IMR-90 (cell line): ENCODE measurements around the gene CTNND2. TPM values are rescaled to one million over a fixed set of nuclear protein-coding genes. Genes with fewer than 3 reads are reported as not detected.

Source experiments
- ATAC-seq: fragments of 200-7000 bp; cut with Tn5 transposase; 2 replicates; pipeline ENCODE4 v1.9.1; 2020; ENCODE audit warnings: low read depth, mild to moderate bottlenecking, moderate library complexity
- BruUV-seq: library from RNA; stranded (reverse); fragments of 400-500 nt; replicated peaks from 2 replicates; lab custom pipeline; 2021; lab: Mats Ljungman, UMichigan
- CTCF ChIA-PET: fragments of 300-600 bp; formaldehyde crosslinking; extraction: SDS; loops from one replicate; lab custom pipeline; 2021; ENCODE audit warnings: antibody characterized with exemption; lab: Yijun Ruan, JAX
- POLR2A ChIA-PET: fragments of 300-600 bp; sonication (Branson Sonifier 250); formaldehyde crosslinking; loops from one replicate; lab custom pipeline; 2022; ENCODE audit warnings: antibody characterized with exemption; ENCODE audit not compliant: unreplicated experiment; lab: Charles Lee
- DNase-seq: peaks from one replicate; pipeline ENCODE4 v3.0.0; 2013
- H2AFZ ChIP-seq: replicated peaks from 2 replicates; pipeline ENCODE3; 2013; ENCODE audit warnings: low read length, mild to moderate bottlenecking; ENCODE audit not compliant: poor library complexity
- H2AK5ac ChIP-seq: 2 replicates; pipeline ENCODE4 v1.6.1; 2013; ENCODE audit warnings: low read depth, low read length, inconsistent platforms
- H2AK9ac ChIP-seq: replicated peaks from 2 replicates; pipeline ENCODE3; 2013; ENCODE audit warnings: mild to moderate bottlenecking, low read depth, low read length, moderate library complexity; ENCODE audit not compliant: poor library complexity
- H2BK120ac ChIP-seq: 2 replicates; pipeline ENCODE4 v1.6.1; 2013; ENCODE audit warnings: low read depth, low read length, inconsistent platforms
- H2BK15ac ChIP-seq: 3 replicates; pipeline ENCODE4 v1.6.1; 2013; ENCODE audit warnings: low read depth, low read length, inconsistent platforms
- H2BK20ac ChIP-seq: 2 replicates; pipeline ENCODE4 v1.6.1; 2013; ENCODE audit warnings: low read depth, mild to moderate bottlenecking, inconsistent platforms, low read length, moderate library complexity
- H2BK5ac ChIP-seq: 2 replicates; pipeline ENCODE4 v1.6.1; 2013; ENCODE audit warnings: mild to moderate bottlenecking, low read depth, low read length, inconsistent platforms; ENCODE audit not compliant: poor library complexity, severe bottlenecking
- H3K14ac ChIP-seq: replicated peaks from 2 replicates; pipeline ENCODE4 v1.6.1; 2013; ENCODE audit warnings: low read depth, low read length, inconsistent platforms
- H3K18ac ChIP-seq: 2 replicates; pipeline ENCODE4 v1.6.1; 2013; ENCODE audit warnings: low read depth, low read length, control low read depth
- H3K23ac ChIP-seq: 2 replicates; pipeline ENCODE4 v1.6.1; 2013; ENCODE audit warnings: low read depth, low read length, inconsistent platforms
- H3K27ac ChIP-seq: 2 replicates; pipeline ENCODE4 v1.5.1; 2013; ENCODE audit warnings: mild to moderate bottlenecking, control low read depth, low read length; ENCODE audit not compliant: insufficient read depth
- H3K27me3 ChIP-seq: 2 replicates; pipeline ENCODE4 v1.6.1; 2013; ENCODE audit warnings: low read length; ENCODE audit not compliant: control insufficient read depth, insufficient read depth
- H3K36me3 ChIP-seq: 2 replicates; pipeline ENCODE4 v1.6.1; 2013; ENCODE audit warnings: low read length, mixed read lengths; ENCODE audit not compliant: control insufficient read depth, insufficient read depth
- H3K4ac ChIP-seq: 2 replicates; pipeline ENCODE4 v1.6.1; 2013; ENCODE audit warnings: low read depth, low read length, inconsistent platforms
- H3K4me1 ChIP-seq: 2 replicates; pipeline ENCODE4 v1.6.1; 2013; ENCODE audit warnings: low read length, mixed read lengths; ENCODE audit not compliant: control insufficient read depth, insufficient read depth
- H3K4me2 ChIP-seq: 2 replicates; pipeline ENCODE4 v1.6.1; 2013; ENCODE audit warnings: low read depth, mild to moderate bottlenecking, control low read depth, low read length, moderate library complexity
- H3K4me3 ChIP-seq: 2 replicates; pipeline ENCODE4 v1.5.1; 2013; ENCODE audit warnings: low read depth, mild to moderate bottlenecking, control low read depth, low read length, moderate library complexity; ENCODE audit not compliant: insufficient read depth
- H3K56ac ChIP-seq: 2 replicates; pipeline ENCODE4 v1.6.1; 2013; ENCODE audit warnings: low read length, inconsistent platforms; ENCODE audit not compliant: insufficient read depth; ENCODE audit errors: extremely low read depth
- H3K79me1 ChIP-seq, 2 experiments: 2 replicates each; pipeline ENCODE4 v1.6.1; 2013; ENCODE audit warnings: low read length in 2 of 2, inconsistent platforms in 1 of 2, low read depth in 1 of 2
- H3K9ac ChIP-seq: 2 replicates; pipeline ENCODE4 v1.6.1; 2013; ENCODE audit warnings: low read depth, low read length, control low read depth
- H3K9me1 ChIP-seq: 2 replicates; pipeline ENCODE4 v1.6.1; 2013; ENCODE audit warnings: low read length, inconsistent platforms; ENCODE audit not compliant: insufficient read depth
- H3K9me3 ChIP-seq: 2 replicates; pipeline ENCODE4 v1.6.1; 2013; ENCODE audit warnings: low read length; ENCODE audit not compliant: control insufficient read depth, insufficient read depth
- H4K20me1 ChIP-seq: 2 replicates; pipeline ENCODE4 v1.6.1; 2013; ENCODE audit warnings: low read length, inconsistent platforms; ENCODE audit not compliant: insufficient read depth
- H4K5ac ChIP-seq: 2 replicates; pipeline ENCODE4 v1.6.1; 2013; ENCODE audit warnings: mild to moderate bottlenecking, low read depth, low read length, control low read depth
- H4K8ac ChIP-seq, 2 experiments: 2 replicates each; pipeline ENCODE4 v1.6.1; 2013; ENCODE audit warnings: low read depth in 2 of 2, low read length in 2 of 2, control low read depth in 1 of 2, inconsistent platforms in 1 of 2
- H4K91ac ChIP-seq: 2 replicates; pipeline ENCODE4 v1.6.1; 2013; ENCODE audit warnings: low read depth, low read length, inconsistent platforms; ENCODE audit not compliant: insufficient read depth
- BHLHE40 ChIP-seq: fragments of 150-350 bp; IDR thresholded peaks from 2 replicates; pipeline ENCODE4 v1.6.1; 2016; ENCODE audit warnings: mild to moderate bottlenecking, low read depth, low read length
- CEBPB ChIP-seq: IDR thresholded peaks from 2 replicates; pipeline ENCODE4 v1.6.1; 2012; ENCODE audit warnings: low read depth, low read length, improper control_type of control experiment
- CHD1 ChIP-seq: IDR thresholded peaks from 2 replicates; pipeline ENCODE4 v1.6.1; 2012; ENCODE audit warnings: low read depth, low read length, improper control_type of control experiment
- FOS ChIP-seq: fragments of 150-350 bp; IDR thresholded peaks from 2 replicates; pipeline ENCODE4 v1.6.1; 2016; ENCODE audit warnings: low read depth, low read length
- MAFK ChIP-seq: IDR thresholded peaks from 2 replicates; pipeline ENCODE4 v1.6.1; 2012; ENCODE audit warnings: low read depth, low read length, improper control_type of control experiment
- MAZ ChIP-seq: IDR thresholded peaks from 2 replicates; pipeline ENCODE4 v1.6.1; 2012; ENCODE audit warnings: low read depth, mild to moderate bottlenecking, low read length, improper control_type of control experiment, moderate library complexity, borderline replicate concordance
- MXI1 ChIP-seq: IDR thresholded peaks from 2 replicates; pipeline ENCODE4 v1.6.1; 2012; ENCODE audit warnings: low read depth, mild to moderate bottlenecking, low read length, moderate library complexity, borderline replicate concordance
- NFE2L2 ChIP-seq: fragments of 150-350 bp; IDR thresholded peaks from 2 replicates; pipeline ENCODE4 v1.6.1; 2016; ENCODE audit warnings: low read depth, mild to moderate bottlenecking, low read length
- POLR2A ChIP-seq: IDR thresholded peaks from 2 replicates; pipeline ENCODE4 v1.6.1; 2012; ENCODE audit warnings: mild to moderate bottlenecking, low read depth, low read length
- RAD21 ChIP-seq: IDR thresholded peaks from 2 replicates; pipeline ENCODE4 v1.6.1; 2012; ENCODE audit warnings: low read length, improper control_type of control experiment
- RCOR1 ChIP-seq: IDR thresholded peaks from 2 replicates; pipeline ENCODE4 v1.6.1; 2012; ENCODE audit warnings: mild to moderate bottlenecking, low read length, improper control_type of control experiment; ENCODE audit not compliant: insufficient replicate concordance
- RFX5 ChIP-seq: IDR thresholded peaks from 2 replicates; pipeline ENCODE4 v1.8.0; 2012; ENCODE audit warnings: low read depth, mild to moderate bottlenecking, low read length, moderate library complexity
- SMC3 ChIP-seq: fragments of 150-350 bp; IDR thresholded peaks from 2 replicates; pipeline ENCODE4 v1.6.1; 2016; ENCODE audit warnings: low read depth, mild to moderate bottlenecking, antibody characterized with exemption, low read length, moderate library complexity
- WGBS, 2 experiments: methylation state at CpG; one replicate each; pipeline versions ENCODE4 v1.1.5 to v1.1.7; 2013; ENCODE audit warnings: missing lambda C conversion rate in 2 of 2; ENCODE audit not compliant: insufficient read length in 1 of 2; ENCODE audit errors: extremely low coverage in 2 of 2; 5-methylcytosine and 5-hydroxymethylcytosine counted together
- dilution Hi-C: fragments of 300-500 bp; cut with HindIII; formaldehyde crosslinking; loops from one replicate; pipeline ENCODE4 v1.14.3; 2018; ENCODE audit warnings: low sequenced_read_pairs; ENCODE audit not compliant: unreplicated experiment
- in situ Hi-C: fragments of 300-500 bp; cut with MboI; formaldehyde crosslinking; loops from 3 replicates; pipeline ENCODE4 v1.14.3; 2019; ENCODE audit warnings: low sequenced_read_pairs, inconsistent platforms, mixed read lengths
- intact Hi-C: fragments of 100-400 bp; cut with micrococcal nuclease; formaldehyde crosslinking; loops from 2 replicates; pipeline ENCODE4 v1.10.0; 2022
- polyA plus RNA-seq, 3 experiments: library from polyadenylated mRNA; depleted of rRNA; stranded (reverse); fragments of >200 nt; gene quantifications; 2 replicates each; pipeline ENCODE4 v1.2.3, GENCODE V29; 2012; ENCODE audit warnings: low replicate concordance in 1 of 3
- total RNA-seq: library from RNA; depleted of rRNA; stranded (reverse); fragments of >200 nt; gene quantifications from 2 replicates; pipeline ENCODE4 v1.2.3, GENCODE V29; 2012
- TF ChIP-seq, protein P1 (sequence below): fragments of 150-350 bp; IDR thresholded peaks from 2 replicates; pipeline ENCODE4 v1.6.1; 2017; ENCODE audit warnings: mild to moderate bottlenecking, antibody characterized with exemption, low read length, low read depth
- TF ChIP-seq, protein P2 (sequence below): fragments of 150-350 bp; IDR thresholded peaks from 2 replicates; pipeline ENCODE4 v1.6.1; 2016; ENCODE audit warnings: low read depth, mild to moderate bottlenecking, low read length, moderate library complexity, borderline replicate concordance
- TF ChIP-seq, protein P3 (sequence below): conservative IDR thresholded peaks from 2 replicates; pipeline ENCODE4 v1.5.1; 2012; ENCODE audit warnings: mild to moderate bottlenecking, low read depth, low read length, improper control_type of control experiment

The CTNND2 gene
- total and polyA plus RNA-seq, 2 of the 4 experiments (the other 2 are of a cell fraction): not detected

- Histone ChIP-seq H2AK9ac (no peak overlapping the region), H3K56ac (no peak overlapping the region), H3K27ac (no peak overlapping the region), H3K9me3 (no peaks in the 10 kb centered on the region), H3K4me2 (no peak overlapping the region), H4K91ac (no peak overlapping the region), H3K18ac (no peak overlapping the region), H3K9ac (no peak overlapping the region), H2BK120ac (no peak overlapping the region), H2BK20ac (no peak overlapping the region), H3K27me3 (peaks cover under 1% of the 10 kb centered on the region; the same call in 1 of the 2 replicates), H3K4ac (no peak overlapping the region), H3K9me1 (no peaks in the 10 kb centered on the region), H2AFZ (no peak overlapping the region), H4K8ac (no peak overlapping the region), H3K4me1 (no peaks in the 10 kb centered on the region), H3K36me3 (no peaks in the 10 kb centered on the region), H4K5ac (no peak overlapping the region), H3K79me1 (no peaks in the 10 kb centered on the region), H3K14ac (no peak overlapping the region), H4K20me1 (no peaks in the 10 kb centered on the region), H2BK15ac (no peak overlapping the region), H3K4me3 (no peak overlapping the region), H3K23ac (no peak overlapping the region), H2AK5ac (no peak overlapping the region), H2BK5ac (no peak overlapping the region)
- ATAC-seq: no peak
- dilution Hi-C loops: no loop called here
- POLR2A ChIA-PET: no interaction called here
- DNase-seq: no peak
- TF ChIP-seq MAFK (no peak), RAD21 (no peak), BHLHE40 (no peak), RFX5 (no peak), SMC3 (no peak), NFE2L2 (no peak), POLR2A (no peak), CHD1 (no peak), MXI1 (no peak), RCOR1 (no peak), CEBPB (no peak), FOS (no peak), MAZ (no peak)
- TF ChIP-seq, protein P1, sequence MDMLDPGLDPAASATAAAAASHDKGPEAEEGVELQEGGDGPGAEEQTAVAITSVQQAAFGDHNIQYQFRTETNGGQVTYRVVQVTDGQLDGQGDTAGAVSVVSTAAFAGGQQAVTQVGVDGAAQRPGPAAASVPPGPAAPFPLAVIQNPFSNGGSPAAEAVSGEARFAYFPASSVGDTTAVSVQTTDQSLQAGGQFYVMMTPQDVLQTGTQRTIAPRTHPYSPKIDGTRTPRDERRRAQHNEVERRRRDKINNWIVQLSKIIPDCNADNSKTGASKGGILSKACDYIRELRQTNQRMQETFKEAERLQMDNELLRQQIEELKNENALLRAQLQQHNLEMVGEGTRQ: no peak
- TF ChIP-seq, protein P2, sequence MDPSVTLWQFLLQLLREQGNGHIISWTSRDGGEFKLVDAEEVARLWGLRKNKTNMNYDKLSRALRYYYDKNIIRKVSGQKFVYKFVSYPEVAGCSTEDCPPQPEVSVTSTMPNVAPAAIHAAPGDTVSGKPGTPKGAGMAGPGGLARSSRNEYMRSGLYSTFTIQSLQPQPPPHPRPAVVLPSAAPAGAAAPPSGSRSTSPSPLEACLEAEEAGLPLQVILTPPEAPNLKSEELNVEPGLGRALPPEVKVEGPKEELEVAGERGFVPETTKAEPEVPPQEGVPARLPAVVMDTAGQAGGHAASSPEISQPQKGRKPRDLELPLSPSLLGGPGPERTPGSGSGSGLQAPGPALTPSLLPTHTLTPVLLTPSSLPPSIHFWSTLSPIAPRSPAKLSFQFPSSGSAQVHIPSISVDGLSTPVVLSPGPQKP: no peak
- TF ChIP-seq, protein P3, sequence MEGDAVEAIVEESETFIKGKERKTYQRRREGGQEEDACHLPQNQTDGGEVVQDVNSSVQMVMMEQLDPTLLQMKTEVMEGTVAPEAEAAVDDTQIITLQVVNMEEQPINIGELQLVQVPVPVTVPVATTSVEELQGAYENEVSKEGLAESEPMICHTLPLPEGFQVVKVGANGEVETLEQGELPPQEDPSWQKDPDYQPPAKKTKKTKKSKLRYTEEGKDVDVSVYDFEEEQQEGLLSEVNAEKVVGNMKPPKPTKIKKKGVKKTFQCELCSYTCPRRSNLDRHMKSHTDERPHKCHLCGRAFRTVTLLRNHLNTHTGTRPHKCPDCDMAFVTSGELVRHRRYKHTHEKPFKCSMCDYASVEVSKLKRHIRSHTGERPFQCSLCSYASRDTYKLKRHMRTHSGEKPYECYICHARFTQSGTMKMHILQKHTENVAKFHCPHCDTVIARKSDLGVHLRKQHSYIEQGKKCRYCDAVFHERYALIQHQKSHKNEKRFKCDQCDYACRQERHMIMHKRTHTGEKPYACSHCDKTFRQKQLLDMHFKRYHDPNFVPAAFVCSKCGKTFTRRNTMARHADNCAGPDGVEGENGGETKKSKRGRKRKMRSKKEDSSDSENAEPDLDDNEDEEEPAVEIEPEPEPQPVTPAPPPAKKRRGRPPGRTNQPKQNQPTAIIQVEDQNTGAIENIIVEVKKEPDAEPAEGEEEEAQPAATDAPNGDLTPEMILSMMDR: no peak
- CTCF ChIA-PET: no interaction called here
- in situ Hi-C loops: no loop called here
- WGBS, 2 experiments: 42% methylated on average over 2 of the region's 14 CpGs; no CpG with 5 or more reads in 1 of the 2 experiments
- intact Hi-C loops: no loop called here
- BruUV-seq: no TSS peak
Observed at GRCh38 chr5:11148810-11149539, 755.3 kb downstream of the CTNND2 start.
